HG02840 (cell line): ENCODE measurements around the gene QSER1.

ENCODE experiments used
- ATAC-seq: cut with Tn5 transposase; IDR thresholded peaks from one replicate; pipeline ENCODE4 v1.9.1; 2021; ENCODE audit warnings: mild to moderate bottlenecking, moderate library complexity, moderate number of reproducible peaks; ENCODE audit not compliant: unreplicated experiment, low FRiP score

The QSER1 gene

DNA sequence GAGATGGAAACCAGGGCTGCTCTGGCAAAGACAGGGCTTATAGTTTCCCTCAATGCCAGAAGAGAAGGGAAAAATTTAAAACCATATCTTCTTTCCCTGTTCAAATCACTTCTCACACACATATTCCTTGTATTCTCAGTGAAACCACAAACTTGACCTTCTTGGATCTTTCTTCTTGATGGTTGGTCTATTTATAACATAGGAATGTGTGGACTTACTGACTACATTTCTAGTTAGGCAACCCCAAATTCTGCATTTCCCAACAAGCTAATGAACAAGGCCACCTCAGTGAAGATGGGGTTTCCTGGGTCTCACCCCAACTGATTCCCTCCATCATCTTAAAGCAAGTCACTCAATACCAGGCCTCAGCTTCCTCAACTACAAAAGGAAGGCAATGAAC is 3.8 kb upstream of the QSER1 start:
- ATAC-seq: no peak

- ATAC-seq: no peak
Measured at GRCh38 chr11:32890843-32891656, 1.6 kb upstream of the QSER1 start.

- ATAC-seq: no peak
Measured at GRCh38 chr11:32891657-32892354, 805 bp upstream of the QSER1 start.

- no peak for ATAC-seq
Measured at GRCh38 chr11:32893093-32893342, 407 bp downstream of the QSER1 start.

GRCh38 chr11:32893343-32894148 is 935 bp downstream of the QSER1 start:
- ATAC-seq: peak; percentile 29

- no peak for ATAC-seq
Measured at GRCh38 chr11:32894149-32894827, 1.7 kb downstream of the QSER1 start.

DNA sequence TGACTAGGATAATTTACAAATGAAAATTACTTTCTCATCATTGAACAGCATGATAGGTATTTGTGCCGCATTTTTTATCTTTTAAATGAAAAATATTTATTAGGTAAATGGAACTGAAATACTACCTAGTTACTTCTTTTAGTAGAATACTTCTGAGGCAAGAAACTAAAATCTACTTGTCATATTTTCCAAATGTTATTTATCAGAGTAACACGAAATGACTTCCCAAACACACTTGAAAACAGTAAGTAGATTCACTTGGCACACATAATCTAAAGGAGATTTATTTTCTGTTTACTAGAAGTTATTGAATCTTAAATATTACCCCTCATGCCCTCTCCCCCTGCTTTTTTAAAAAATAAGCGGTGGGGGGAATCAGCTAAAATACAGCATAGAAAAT is 2.3 kb downstream of the QSER1 start:
- no peak for ATAC-seq

- no peak for ATAC-seq
Measured at GRCh38 chr11:32895471-32895870, 2.9 kb downstream of the QSER1 start.

DNA sequence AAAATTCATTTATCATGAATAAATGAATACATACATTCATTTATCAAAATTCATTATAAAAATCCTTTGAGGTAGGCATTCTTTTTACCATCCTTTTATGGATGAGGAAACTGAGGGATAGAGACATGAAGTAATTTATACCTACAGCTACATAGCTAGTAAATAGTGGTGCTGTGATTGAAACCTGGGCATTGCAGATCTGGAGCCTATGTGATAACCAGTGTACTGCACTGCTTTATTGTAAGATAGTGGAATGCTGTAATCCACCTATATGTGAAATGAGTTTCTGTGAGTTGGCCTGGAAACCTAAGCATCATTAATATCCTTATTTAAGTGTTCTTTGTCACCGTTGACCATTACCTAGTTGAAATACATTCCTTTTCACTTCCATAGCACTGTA is 4.5 kb downstream of the QSER1 start:
- ATAC-seq: no peak

DNA sequence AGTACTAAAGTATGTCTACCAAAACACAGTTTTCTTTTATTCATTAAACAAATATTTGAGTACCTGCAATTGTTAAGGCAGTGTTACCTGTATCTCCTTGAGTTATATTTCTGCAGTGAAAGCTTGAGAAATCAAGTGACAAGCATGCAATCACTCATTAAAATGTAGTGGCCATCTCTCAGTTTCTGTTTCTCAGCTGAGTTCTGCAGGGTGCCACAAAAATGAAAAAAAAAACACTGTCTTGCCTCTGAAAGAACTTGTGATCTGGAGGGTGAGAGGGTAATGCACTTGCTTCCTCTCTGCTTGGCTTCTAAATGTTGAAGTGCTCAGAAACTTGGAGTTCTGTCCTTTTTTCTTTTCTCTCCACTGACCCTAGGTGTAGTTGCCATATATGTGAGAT is 6.8 kb downstream of the QSER1 start:
- ATAC-seq: no peak

DNA sequence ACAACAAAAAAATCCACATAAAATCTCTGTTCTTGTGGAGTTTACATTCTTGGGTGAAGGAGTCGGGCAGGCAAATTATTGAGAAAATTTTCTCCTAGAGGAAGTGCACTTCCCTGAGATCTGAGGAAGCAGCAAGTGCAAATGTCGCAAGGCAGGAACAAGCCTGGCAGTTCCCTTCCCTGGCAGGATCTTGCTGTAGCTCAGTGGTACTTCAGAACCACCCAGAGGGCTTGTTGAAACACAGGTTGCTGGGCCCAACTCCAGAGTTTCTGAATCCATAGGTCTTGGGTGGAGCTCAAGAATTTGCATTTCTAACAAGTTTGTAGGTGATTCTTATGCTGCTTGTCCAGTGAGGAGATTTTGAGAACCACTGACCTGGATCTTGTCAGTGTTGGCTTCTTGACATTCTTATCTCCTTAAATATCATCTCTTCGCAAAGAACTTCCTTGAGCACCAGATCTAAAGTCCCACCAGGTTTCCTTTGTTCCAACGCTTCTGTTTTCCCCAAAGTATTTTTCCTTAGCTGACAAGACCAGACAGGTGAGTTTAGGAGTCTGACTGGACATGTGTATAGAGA is 9.6 kb downstream of the QSER1 start:
- no peak for ATAC-seq

GRCh38 chr11:32905028-32905667 is 12.5 kb downstream of the QSER1 start:
- ATAC-seq: no peak

- no peak for ATAC-seq
Measured at GRCh38 chr11:32908619-32909018, 16.0 kb downstream of the QSER1 start.

DNA sequence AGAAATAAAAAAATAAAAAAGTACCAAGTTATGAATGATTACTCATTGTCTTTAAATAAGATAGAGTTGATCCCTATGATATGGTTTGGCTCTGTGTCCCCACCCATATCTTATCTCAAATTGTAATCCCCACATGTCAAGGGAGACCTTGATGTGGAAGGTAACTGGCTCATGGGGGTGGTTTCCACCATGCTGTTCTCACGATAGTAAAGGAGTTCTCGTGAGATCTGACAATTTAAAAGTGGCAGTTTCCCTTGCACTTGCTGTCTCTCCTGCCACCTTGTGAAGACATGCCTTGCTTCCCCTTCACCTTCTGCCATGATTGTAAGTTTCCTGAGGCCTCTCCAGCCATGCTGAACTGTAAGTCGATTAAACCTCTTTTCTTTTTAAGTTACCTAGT is 18.8 kb downstream of the QSER1 start:
- ATAC-seq: no peak

DNA sequence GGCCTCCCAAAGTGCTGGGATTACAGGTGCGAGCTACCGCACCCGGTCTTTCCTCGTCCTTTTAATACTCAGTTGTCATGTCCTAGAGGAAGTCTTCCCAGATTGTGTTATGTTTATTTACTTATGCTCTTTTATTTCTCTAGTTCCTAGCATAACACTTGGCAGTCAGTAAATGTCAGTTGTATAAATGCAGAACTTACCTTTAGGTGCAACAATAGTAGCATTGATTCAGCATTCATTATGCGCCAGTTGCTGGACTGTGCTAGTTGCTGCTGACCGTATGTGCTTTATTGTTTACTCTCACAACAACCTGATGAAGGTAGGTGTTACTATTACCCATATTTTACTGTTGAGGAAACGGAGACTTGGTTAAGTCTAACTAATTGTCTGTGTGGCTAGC is 20.8 kb downstream of the QSER1 start:
- no peak for ATAC-seq

- ATAC-seq: no peak
Measured at GRCh38 chr11:32916361-32916760, 23.8 kb downstream of the QSER1 start.

- ATAC-seq: no peak
Measured at GRCh38 chr11:32916994-32917393, 24.4 kb downstream of the QSER1 start.

DNA sequence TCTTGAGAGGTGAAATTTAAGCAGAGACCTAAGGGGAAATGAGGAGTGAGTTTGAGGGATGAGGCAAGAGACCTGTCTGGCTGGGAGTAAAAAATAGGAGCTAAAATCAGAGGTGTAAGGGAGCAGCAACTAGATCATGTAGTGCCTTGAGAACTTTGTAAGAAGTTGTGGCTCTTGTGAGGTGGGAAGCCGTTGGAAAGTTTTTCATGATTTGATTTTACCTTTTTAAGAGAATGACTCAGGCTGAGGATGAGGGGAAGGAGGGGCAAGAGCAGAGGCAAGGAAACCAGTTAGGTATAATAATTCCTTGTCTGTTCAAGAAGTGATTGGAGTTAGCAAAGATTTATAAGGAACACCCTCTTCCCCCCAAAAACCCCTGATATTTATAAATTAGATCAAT is 25.8 kb downstream of the QSER1 start:
- ATAC-seq: no peak

- ATAC-seq: no peak
Measured at GRCh38 chr11:32919338-32919737, 26.7 kb downstream of the QSER1 start.

DNA sequence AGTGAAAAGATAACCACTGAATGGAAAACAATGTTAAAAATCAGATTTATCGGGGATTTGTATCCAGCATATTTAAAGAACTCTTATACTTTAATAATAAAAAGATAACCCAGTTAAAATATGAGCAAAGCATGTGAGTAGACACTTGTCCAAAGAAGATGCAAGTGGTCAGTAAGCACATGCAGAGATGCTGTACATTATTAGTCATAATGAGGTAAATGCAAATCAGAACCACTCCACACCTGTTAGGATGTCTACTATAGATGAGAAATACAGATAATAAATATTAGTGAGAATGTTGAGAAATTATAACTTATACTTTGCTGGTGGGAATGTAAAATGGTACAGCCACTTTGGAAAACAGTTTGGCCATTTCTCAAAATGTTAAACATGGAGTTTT is 28.0 kb downstream of the QSER1 start:
- no peak for ATAC-seq
